Ovary (tissue), 3 donors: ENCODE data around the gene BCKDK.

Source experiments
- EP300 ChIP-seq: sonication (generic); formaldehyde crosslinking; IDR thresholded peaks from one replicate; pipeline ENCODE4 v1.6.1; 2017; ENCODE audit warnings: antibody characterized with exemption
- POLR2A ChIP-seq: fragments of 450-650 bp; IDR thresholded peaks from one replicate; pipeline ENCODE4 v1.6.1; 2017; ENCODE audit warnings: antibody characterized with exemption, mild to moderate bottlenecking, moderate library complexity
- TF ChIP-seq, protein P1 (sequence below), 3 donors: fragments of 450-650 bp in 2 of 3; fragments of 200-600 bp in 1 of 3; IDR thresholded peaks; one replicate each; pipeline versions ENCODE4 v1.5.1 to v1.8.0; 2016 to 2022; ENCODE audit warnings: antibody characterized with exemption in 3 of 3, mild to moderate bottlenecking in 1 of 3
- donor health status: DM: no; HTN: no; CAD: no.

DNA sequence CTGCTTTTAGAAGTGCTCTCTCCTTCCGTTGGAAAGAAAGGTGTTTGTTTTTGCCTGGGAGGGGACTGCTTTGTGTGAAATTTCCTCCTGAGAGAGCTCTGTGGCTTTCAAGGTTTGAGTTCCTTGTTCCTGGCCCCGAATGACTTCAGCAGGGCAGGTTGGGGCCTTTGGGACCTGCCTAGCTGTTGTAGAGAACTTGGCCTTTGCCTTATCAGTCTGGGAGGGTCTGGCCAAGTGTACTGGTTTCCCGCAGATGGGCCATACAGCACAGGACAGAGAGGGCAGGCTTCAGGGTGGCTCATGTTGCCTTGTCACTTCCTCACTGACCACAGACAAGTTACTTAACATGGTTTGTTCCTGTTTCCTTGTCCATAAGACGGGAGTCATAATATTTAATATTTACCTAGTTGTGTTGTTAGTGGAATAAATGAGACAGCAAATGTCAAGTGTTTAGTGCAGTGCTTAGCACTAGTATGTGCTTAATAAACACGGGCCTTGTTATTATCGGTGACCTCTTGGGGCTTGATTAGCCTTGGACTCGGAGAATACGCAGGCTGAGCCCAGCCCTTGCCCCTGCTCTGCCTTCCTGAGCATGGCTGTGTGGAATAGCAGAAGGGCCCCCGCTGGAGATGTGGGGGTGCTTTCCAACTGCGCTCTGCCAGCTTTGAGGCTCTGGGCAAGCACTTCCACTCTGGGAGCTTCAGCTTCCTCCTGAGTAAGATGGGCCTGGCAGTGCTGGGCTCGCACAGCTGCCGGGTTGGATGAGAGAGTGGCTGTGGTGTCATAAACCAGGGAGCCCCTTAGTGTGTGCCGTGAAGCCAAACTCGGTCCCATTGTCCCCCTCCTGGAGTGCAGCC is 20.8 kb downstream of the BCKDK start:
- TF ChIP-seq, protein P1, sequence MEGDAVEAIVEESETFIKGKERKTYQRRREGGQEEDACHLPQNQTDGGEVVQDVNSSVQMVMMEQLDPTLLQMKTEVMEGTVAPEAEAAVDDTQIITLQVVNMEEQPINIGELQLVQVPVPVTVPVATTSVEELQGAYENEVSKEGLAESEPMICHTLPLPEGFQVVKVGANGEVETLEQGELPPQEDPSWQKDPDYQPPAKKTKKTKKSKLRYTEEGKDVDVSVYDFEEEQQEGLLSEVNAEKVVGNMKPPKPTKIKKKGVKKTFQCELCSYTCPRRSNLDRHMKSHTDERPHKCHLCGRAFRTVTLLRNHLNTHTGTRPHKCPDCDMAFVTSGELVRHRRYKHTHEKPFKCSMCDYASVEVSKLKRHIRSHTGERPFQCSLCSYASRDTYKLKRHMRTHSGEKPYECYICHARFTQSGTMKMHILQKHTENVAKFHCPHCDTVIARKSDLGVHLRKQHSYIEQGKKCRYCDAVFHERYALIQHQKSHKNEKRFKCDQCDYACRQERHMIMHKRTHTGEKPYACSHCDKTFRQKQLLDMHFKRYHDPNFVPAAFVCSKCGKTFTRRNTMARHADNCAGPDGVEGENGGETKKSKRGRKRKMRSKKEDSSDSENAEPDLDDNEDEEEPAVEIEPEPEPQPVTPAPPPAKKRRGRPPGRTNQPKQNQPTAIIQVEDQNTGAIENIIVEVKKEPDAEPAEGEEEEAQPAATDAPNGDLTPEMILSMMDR (IDR thresholded peaks at IDR 0.05): no peak
- TF ChIP-seq POLR2A (no peak), EP300 (no peak)
